HG02759 (cell line): ENCODE measurements around the gene EEF1AKMT3.
"Not testable (repeated sequence)": the region's sequence is repeated elsewhere in the genome, so short reads cannot be mapped to it uniquely, and the experiment has no call there.

ENCODE experiments used
- ATAC-seq: cut with Tn5 transposase; IDR thresholded peaks from one replicate; pipeline ENCODE4 v1.9.1; 2021; ENCODE audit warnings: mild to moderate bottlenecking, moderate library complexity; ENCODE audit not compliant: unreplicated experiment

The EEF1AKMT3 gene

GRCh38 chr12:57815177-57816000, 43.0 kb downstream of the EEF1AKMT3 start:
- no peak for ATAC-seq

- ATAC-seq: no peak
These were observed 43.8 kb downstream of the EEF1AKMT3 start for GRCh38 chr12:57816001-57816854.

GRCh38 chr12:57816855-57817151, 44.4 kb downstream of the EEF1AKMT3 start:
- no peak for ATAC-seq

GRCh38 chr12:57817261-57817989, 45.0 kb downstream of the EEF1AKMT3 start:
- ATAC-seq: no peak

GRCh38 chr12:57817990-57818331, 45.5 kb downstream of the EEF1AKMT3 start:
- not testable (repeated sequence) for ATAC-seq

GRCh38 chr12:57820119-57820518, 47.7 kb downstream of the EEF1AKMT3 start:
- ATAC-seq: not testable (repeated sequence)

- ATAC-seq: not testable (repeated sequence)
These were observed 48.6 kb downstream of the EEF1AKMT3 start for GRCh38 chr12:57821015-57821414.

GRCh38 chr12:57821474-57822214, 49.2 kb downstream of the EEF1AKMT3 start:
- ATAC-seq: no peak

- ATAC-seq: no peak
These were observed 50.1 kb downstream of the EEF1AKMT3 start for GRCh38 chr12:57822392-57823130.

GRCh38 chr12:57823131-57823907, 50.9 kb downstream of the EEF1AKMT3 start:
- no peak for ATAC-seq

GRCh38 chr12:57823908-57824640, 51.7 kb downstream of the EEF1AKMT3 start:
- ATAC-seq: no peak

- no peak for ATAC-seq
These were observed 53.0 kb downstream of the EEF1AKMT3 start for GRCh38 chr12:57825451-57825850.

GRCh38 chr12:57826400-57826799, 54.0 kb downstream of the EEF1AKMT3 start:
- ATAC-seq: no peak

GRCh38 chr12:57826966-57827365, 54.6 kb downstream of the EEF1AKMT3 start:
- no peak for ATAC-seq

GRCh38 chr12:57829025-57829777, 56.8 kb downstream of the EEF1AKMT3 start:
- no peak for ATAC-seq

- no peak for ATAC-seq
These were observed 58.0 kb downstream of the EEF1AKMT3 start for GRCh38 chr12:57830393-57830792.
